MCF 10A (cell line): ENCODE results near the gene ANKK1. TPM values are rescaled to one million over a fixed set of nuclear protein-coding genes. Genes with fewer than 3 reads are reported as not detected.

Source experiments
- BruUV-seq: library from RNA; stranded (reverse); fragments of 400-500 nt; replicated peaks from 2 replicates; lab custom pipeline; 2021; lab: Mats Ljungman, UMichigan
- CTCF ChIA-PET: fragments of 300-600 bp; sonication (Branson Sonifier 250); formaldehyde crosslinking; extraction: SDS; loops from one replicate; lab custom pipeline; 2021; ENCODE audit warnings: antibody characterized with exemption, inconsistent platforms; lab: Yijun Ruan, JAX
- POLR2A ChIA-PET: fragments of 300-600, 350-650 bp; sonication (Branson Sonifier 250); formaldehyde crosslinking; extraction: SDS; loops from one replicate; lab custom pipeline; 2020; ENCODE audit warnings: antibody characterized with exemption, inconsistent platforms; lab: Yijun Ruan, JAX
- DNase-seq: peaks from one replicate; pipeline ENCODE4 v3.0.0-alpha.2; 2018; ENCODE audit not compliant: unreplicated experiment
- H3K27ac Mint-ChIP-seq: one replicate; pipeline ENCODE4 v1.8.0; 2022; ENCODE audit warnings: mild to moderate bottlenecking, low read depth, mixed read lengths; ENCODE audit not compliant: unreplicated experiment
- H3K27me3 Mint-ChIP-seq: one replicate; pipeline ENCODE4 v1.8.0; 2022; ENCODE audit warnings: mixed read lengths; ENCODE audit not compliant: insufficient read depth, unreplicated experiment
- H3K36me3 Mint-ChIP-seq: one replicate; pipeline ENCODE4 v1.8.0; 2022; ENCODE audit warnings: mild to moderate bottlenecking, moderate library complexity, mixed read lengths; ENCODE audit not compliant: insufficient read depth, unreplicated experiment
- H3K4me1 Mint-ChIP-seq: one replicate; pipeline ENCODE4 v1.8.0; 2022; ENCODE audit warnings: mixed read lengths; ENCODE audit not compliant: insufficient read depth, unreplicated experiment
- H3K4me3 Mint-ChIP-seq: one replicate; pipeline ENCODE4 v1.8.0; 2022; ENCODE audit warnings: mild to moderate bottlenecking, moderate library complexity, mixed read lengths; ENCODE audit not compliant: unreplicated experiment
- H3K9me3 Mint-ChIP-seq: one replicate; pipeline ENCODE4 v1.8.0; 2022; ENCODE audit warnings: mixed read lengths; ENCODE audit not compliant: unreplicated experiment
- intact Hi-C: fragments of 100-400 bp; cut with micrococcal nuclease; formaldehyde crosslinking; loops from 2 replicates; pipeline ENCODE4 v1.14.1; 2022
- total RNA-seq: library from RNA; stranded (reverse); gene quantifications from 2 replicates; pipeline ENCODE4 v1.2.3, GENCODE V29; 2022
- TF ChIP-seq, protein P1 (sequence below): fragments of 200-600 bp; IDR thresholded peaks from one replicate; pipeline ENCODE4 v1.8.0; 2022; ENCODE audit warnings: antibody characterized with exemption, mild to moderate bottlenecking; ENCODE audit not compliant: unreplicated experiment

Gene ANKK1
- total RNA-seq, 1 experiment from 2014 or later, result 0.47 TPM

DNA sequence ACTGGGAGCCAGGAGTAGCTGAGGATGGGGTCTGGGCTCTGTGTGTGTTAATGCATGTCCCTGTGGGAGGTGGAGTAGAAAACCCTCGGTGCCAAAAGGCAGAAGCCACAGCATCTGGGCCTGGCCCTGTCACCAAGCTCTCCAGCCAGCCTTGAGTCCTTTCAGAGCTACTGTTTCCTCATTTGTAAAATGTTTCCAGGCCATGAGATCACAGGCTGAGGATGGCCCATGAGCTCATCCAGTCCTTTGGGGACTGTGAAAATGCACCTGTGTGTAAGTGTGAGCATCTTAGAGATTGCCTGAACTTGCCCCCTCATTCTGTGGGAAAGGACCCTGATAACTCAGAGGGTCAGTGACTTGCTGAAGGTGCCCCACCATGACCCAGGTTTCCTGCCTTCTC lies 9.1 kb downstream of the ANKK1 start:
- H3K36me3 Mint-ChIP-seq, result no peaks in the 10 kb centered on the region
- no peak overlapping the region for H3K27ac Mint-ChIP-seq
- no peak overlapping the region for H3K4me3 Mint-ChIP-seq
- TF ChIP-seq, protein P1, sequence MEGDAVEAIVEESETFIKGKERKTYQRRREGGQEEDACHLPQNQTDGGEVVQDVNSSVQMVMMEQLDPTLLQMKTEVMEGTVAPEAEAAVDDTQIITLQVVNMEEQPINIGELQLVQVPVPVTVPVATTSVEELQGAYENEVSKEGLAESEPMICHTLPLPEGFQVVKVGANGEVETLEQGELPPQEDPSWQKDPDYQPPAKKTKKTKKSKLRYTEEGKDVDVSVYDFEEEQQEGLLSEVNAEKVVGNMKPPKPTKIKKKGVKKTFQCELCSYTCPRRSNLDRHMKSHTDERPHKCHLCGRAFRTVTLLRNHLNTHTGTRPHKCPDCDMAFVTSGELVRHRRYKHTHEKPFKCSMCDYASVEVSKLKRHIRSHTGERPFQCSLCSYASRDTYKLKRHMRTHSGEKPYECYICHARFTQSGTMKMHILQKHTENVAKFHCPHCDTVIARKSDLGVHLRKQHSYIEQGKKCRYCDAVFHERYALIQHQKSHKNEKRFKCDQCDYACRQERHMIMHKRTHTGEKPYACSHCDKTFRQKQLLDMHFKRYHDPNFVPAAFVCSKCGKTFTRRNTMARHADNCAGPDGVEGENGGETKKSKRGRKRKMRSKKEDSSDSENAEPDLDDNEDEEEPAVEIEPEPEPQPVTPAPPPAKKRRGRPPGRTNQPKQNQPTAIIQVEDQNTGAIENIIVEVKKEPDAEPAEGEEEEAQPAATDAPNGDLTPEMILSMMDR, result no peak
- H3K27me3 Mint-ChIP-seq, result no peaks in the 10 kb centered on the region
- ChIA-PET POLR2A (interaction anchor here (1.3 to 1.9 kb wide), 3 partner anchors 9 to 12 kb away, joined by 3 to 8 read pairs (median 5); no protein-coding TSS in a partner anchor), CTCF (interaction anchor here (1.2 kb wide), 2 partner anchors 91 to 97 kb away, joined by 3 read pairs; no protein-coding TSS in a partner anchor)
- intact Hi-C loops, result no loop called here
- no peak for DNase-seq
- H3K9me3 Mint-ChIP-seq, result no peaks in the 10 kb centered on the region
- no TSS peak for BruUV-seq
- H3K4me1 Mint-ChIP-seq, result peaks cover 22% of the 10 kb centered on the region

DNA sequence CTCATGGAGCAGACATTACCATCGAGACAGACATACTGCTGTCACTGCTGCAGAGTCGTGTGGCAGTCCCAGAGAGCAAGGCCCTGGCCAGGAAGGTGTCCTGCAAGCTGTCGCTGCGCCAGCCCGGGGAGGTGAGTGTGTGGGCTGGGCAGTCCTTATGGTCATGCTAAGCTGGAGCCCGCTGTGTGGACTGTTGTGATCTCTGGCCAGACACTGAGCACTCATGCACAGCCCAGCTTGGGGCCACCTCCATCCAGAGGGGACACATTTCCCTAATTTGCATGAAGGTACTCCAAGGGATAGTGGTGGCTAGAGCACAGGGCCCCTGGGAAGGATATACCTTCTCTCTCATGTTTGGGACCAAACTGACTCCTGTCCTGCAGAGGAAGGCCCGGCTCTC lies 9.6 kb downstream of the ANKK1 start:
- Mint-ChIP-seq H3K27me3 (no peaks in the 10 kb centered on the region), H3K36me3 (no peaks in the 10 kb centered on the region), H3K27ac (no peak overlapping the region), H3K4me1 (peaks cover 27% of the 10 kb centered on the region), H3K4me3 (no peak overlapping the region), H3K9me3 (no peaks in the 10 kb centered on the region)
- intact Hi-C loops, result no loop called here
- POLR2A ChIA-PET, result interaction anchor here (1.3 to 1.9 kb wide), 2 partner anchors 9 to 12 kb away, joined by 5 to 8 read pairs; no protein-coding TSS in a partner anchor
- TF ChIP-seq, protein P1, result no peak
- no TSS peak for BruUV-seq
- CTCF ChIA-PET, result interaction anchor here (0.5 to 1.2 kb wide), 3 partner anchors 84 to 96 kb away, joined by 3 to 4 read pairs (median 3); no protein-coding TSS in a partner anchor
- DNase-seq, result no peak

DNA sequence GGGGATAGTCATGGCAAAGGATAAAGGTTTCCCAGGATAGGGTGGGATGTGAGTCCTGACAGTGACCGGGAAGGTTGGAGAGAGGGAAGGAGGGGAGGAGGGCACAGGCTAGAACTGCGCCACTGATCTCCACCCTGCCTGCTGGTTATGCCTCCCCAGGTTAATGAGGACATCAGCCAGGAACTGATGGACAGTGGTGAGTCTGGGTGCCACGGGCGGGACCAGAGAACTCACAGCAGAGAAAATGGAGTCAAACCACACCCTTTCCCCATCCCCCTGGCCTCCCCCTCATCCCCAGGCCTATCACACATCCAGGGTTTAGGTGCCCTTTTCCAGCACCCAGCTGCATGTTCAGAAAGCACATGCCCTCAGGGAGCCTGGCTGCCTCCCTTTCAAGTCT lies 10.2 kb downstream of the ANKK1 start:
- DNase-seq, result no peak
- ChIA-PET POLR2A (interaction anchor here (1.3 to 1.9 kb wide), 3 partner anchors 8 to 50 kb away, joined by 3 to 8 read pairs (median 5); no protein-coding TSS in a partner anchor), CTCF (interaction anchor here (0.5 to 0.7 kb wide), 3 partner anchors 65 to 1118 kb away, joined by 3 to 4 read pairs (median 4); no protein-coding TSS in a partner anchor)
- TF ChIP-seq, protein P1, result no peak
- peak overlapping the region; percentile 27 for H3K27ac Mint-ChIP-seq
- H3K4me1 Mint-ChIP-seq, result peaks cover 23% of the 10 kb centered on the region
- H3K9me3 Mint-ChIP-seq, result no peaks in the 10 kb centered on the region
- no peaks in the 10 kb centered on the region for H3K36me3 Mint-ChIP-seq
- intact Hi-C loops, result no loop called here
- no peak overlapping the region for H3K4me3 Mint-ChIP-seq
- BruUV-seq, result no TSS peak
- no peaks in the 10 kb centered on the region for H3K27me3 Mint-ChIP-seq

DNA sequence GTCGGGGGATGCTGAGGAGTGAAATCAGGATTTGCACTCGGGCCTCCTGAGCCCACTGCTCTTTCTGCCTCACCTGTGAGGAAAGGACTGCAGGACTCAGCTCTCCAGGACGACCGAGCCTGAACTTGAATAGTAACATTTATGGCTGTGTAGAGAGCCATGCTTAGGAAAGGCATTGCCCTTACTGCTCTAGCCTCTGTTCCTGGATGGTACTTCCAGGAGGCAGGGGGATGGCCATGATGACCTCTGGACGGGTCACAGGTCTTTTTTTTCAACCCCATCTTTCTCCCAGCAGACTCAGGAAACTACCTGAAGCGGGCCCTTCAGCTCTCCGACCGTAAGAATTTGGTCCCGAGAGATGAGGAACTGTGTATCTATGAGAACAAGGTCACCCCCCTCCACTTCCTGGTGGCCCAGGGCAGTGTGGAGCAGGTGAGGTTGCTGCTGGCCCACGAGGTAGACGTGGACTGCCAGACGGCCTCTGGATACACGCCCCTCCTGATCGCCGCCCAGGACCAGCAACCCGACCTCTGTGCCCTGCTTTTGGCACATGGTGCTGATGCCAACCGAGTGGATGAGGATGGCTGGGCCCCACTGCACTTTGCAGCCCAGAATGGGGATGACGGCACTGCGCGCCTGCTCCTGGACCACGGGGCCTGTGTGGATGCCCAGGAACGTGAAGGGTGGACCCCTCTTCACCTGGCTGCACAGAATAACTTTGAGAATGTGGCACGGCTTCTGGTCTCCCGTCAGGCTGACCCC lies 11.3 kb downstream of the ANKK1 start:
- H3K27ac Mint-ChIP-seq, result no peak overlapping the region
- H3K4me3 Mint-ChIP-seq, result no peak overlapping the region
- no peaks in the 10 kb centered on the region for H3K9me3 Mint-ChIP-seq
- ChIA-PET POLR2A (interaction anchor here (1.4 to 1.9 kb wide), 2 partner anchors 14 to 49 kb away, joined by 3 to 8 read pairs; no protein-coding TSS in a partner anchor), CTCF (interaction anchor here (0.8 kb wide), 1 partner anchor 37 kb away, joined by 3 read pairs; no protein-coding TSS in a partner anchor)
- no peaks in the 10 kb centered on the region for H3K27me3 Mint-ChIP-seq
- peaks cover 22% of the 10 kb centered on the region for H3K4me1 Mint-ChIP-seq
- H3K36me3 Mint-ChIP-seq, result no peaks in the 10 kb centered on the region
- intact Hi-C loops, result no loop called here
- BruUV-seq, result no TSS peak
- DNase-seq, result no peak
- TF ChIP-seq, protein P1, result no peak
